Gastrocnemius medialis (tissue), 4 donors: ENCODE data around the gene CASP3.

ENCODE experiments used
- CTCF ChIP-seq, 5 experiments: fragments of 450-650 bp in 3 of 5; fragments of 200-600 bp in 2 of 5; sonication (generic) in 2 of 5; IDR thresholded peaks in 4 of 5; conservative IDR thresholded peaks in 1 of 5; 1 replicate in 4 of 5; 2 replicates in 1 of 5; pipeline ENCODE4 v1.5.1; 2016 to 2019; ENCODE audit warnings: antibody characterized with exemption in 5 of 5, mild to moderate bottlenecking in 3 of 5, moderate library complexity in 3 of 5
- POLR2A ChIP-seq, 2 donors: fragments of 450-650 bp; IDR thresholded peaks; one replicate each; pipeline ENCODE4 v1.6.1; 2017; ENCODE audit warnings: antibody characterized with exemption in 2 of 2, mild to moderate bottlenecking in 2 of 2, moderate library complexity in 2 of 2

GRCh38 chr4:184684491-184685189 is 35.4 kb upstream of the CASP3 start:
- TF ChIP-seq CTCF (IDR thresholded peaks at IDR 0.05 in 4 of 5, conservative IDR thresholded peaks at IDR 0.05 in 1 of 5) (no peak), POLR2A (IDR thresholded peaks at IDR 0.05) (no peak)
